HG03064 (cell line): ENCODE results near the gene HOXA5.

ENCODE experiments used
- ATAC-seq: cut with Tn5 transposase; IDR thresholded peaks from one replicate; pipeline ENCODE4 v1.9.1; 2021; ENCODE audit warnings: low read depth; ENCODE audit not compliant: unreplicated experiment

Gene HOXA5

GRCh38 chr7:27124096-27124901, 19.2 kb downstream of the HOXA5 start:
- no peak for ATAC-seq

GRCh38 chr7:27123477-27124053, 19.9 kb downstream of the HOXA5 start:
- no peak for ATAC-seq

- no peak for ATAC-seq
Observed at GRCh38 chr7:27123007-27123476, 20.4 kb downstream of the HOXA5 start.

- no peak for ATAC-seq
Observed at GRCh38 chr7:27122077-27122910, 21.2 kb downstream of the HOXA5 start.

- no peak for ATAC-seq
Observed at GRCh38 chr7:27121684-27122076, 21.8 kb downstream of the HOXA5 start.

- no peak for ATAC-seq
Observed at GRCh38 chr7:27119412-27119911, 24.0 kb downstream of the HOXA5 start.

- ATAC-seq: no peak
Observed at GRCh38 chr7:27118580-27118979, 24.9 kb downstream of the HOXA5 start.

- ATAC-seq: no peak
Observed at GRCh38 chr7:27117887-27118491, 25.5 kb downstream of the HOXA5 start.

GRCh38 chr7:27116962-27117886, 26.3 kb downstream of the HOXA5 start:
- ATAC-seq: no peak

GRCh38 chr7:27116031-27116961, 27.2 kb downstream of the HOXA5 start:
- ATAC-seq: no peak

GRCh38 chr7:27115221-27116026, 28.1 kb downstream of the HOXA5 start:
- no peak for ATAC-seq

GRCh38 chr7:27114881-27115220, 28.6 kb downstream of the HOXA5 start:
- ATAC-seq: no peak

GRCh38 chr7:27113991-27114769, 29.3 kb downstream of the HOXA5 start:
- no peak for ATAC-seq

- ATAC-seq: no peak
Observed at GRCh38 chr7:27112955-27113949, 30.2 kb downstream of the HOXA5 start.

GRCh38 chr7:27112361-27112760, 31.1 kb downstream of the HOXA5 start:
- ATAC-seq: no peak

GRCh38 chr7:27111751-27112277, 31.7 kb downstream of the HOXA5 start:
- ATAC-seq: no peak
